ENCODE data around the gene NFIA. TPM values are rescaled to one million over a fixed set of nuclear protein-coding genes. Genes with fewer than 3 reads are reported as not detected.

Gene NFIA
- total RNA-seq, 1 experiment from 2014 or later, result 65.4 TPM

DNA sequence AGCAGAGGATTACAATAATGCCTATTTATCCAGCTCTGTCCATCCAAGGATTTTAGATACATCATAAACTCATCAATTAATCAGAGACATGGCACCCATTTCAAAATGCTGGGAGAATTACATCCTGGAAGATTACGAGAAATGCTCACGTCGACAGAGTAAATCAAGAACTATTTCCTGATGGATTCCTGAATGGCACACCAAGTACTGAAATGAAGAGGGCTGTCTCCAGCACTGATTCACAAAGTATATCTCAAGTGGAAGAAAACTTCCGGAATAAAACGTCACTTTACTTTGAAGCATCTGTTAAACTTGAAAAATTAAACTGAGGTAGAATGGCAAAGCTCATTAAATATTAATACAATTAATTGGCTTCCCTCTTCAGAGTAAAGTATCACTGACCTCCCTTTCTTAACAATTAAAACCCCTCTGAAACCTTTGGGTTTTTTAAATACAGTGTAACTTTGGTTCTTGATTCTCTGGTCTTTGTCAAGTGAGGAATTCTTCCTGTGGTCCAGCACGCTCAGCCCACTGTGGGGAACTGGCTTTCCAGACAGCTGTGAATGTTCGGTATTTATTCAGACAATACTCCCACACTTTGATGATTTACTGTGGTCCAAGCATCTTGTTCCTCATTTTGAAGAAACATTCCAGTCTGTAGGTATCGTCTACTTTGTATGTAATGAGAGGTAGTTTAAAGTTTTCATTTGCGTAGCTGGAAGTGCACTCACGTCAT is 288.0 kb downstream of the NFIA start:
- Histone ChIP-seq H3K4me1 (ENCODE audit: insufficient read depth, low read length, poor library complexity, severe bottlenecking) (peaks cover 18% of the 10 kb centered on the region), H3K9me3 (ENCODE audit: low read depth, low read length, poor library complexity, severe bottlenecking) (no peaks in the 10 kb centered on the region), H3K27ac (ENCODE audit: low read depth, low read length, poor library complexity, severe bottlenecking) (no peak overlapping the region), H3K27me3 (replicated peaks; ENCODE audit: insufficient read depth, low read depth, low read length, poor library complexity) (no peaks in the 10 kb centered on the region), H3K36me3 (ENCODE audit: insufficient read depth, low read length, poor library complexity, severe bottlenecking) (no peaks in the 10 kb centered on the region), H3K4me3 (ENCODE audit: low read depth, low read length, poor library complexity, severe bottlenecking) (no peak overlapping the region)
- ChIA-PET CTCF (no interaction called here), POLR2A (ENCODE audit: low non-redundant PET) (no interaction called here)
- TF ChIP-seq EZH2 (IDR thresholded peaks at IDR 0.05; ENCODE audit: borderline replicate concordance, low read depth, low read length, poor library complexity, severe bottlenecking), result no peak
- TF ChIP-seq, protein P1, sequence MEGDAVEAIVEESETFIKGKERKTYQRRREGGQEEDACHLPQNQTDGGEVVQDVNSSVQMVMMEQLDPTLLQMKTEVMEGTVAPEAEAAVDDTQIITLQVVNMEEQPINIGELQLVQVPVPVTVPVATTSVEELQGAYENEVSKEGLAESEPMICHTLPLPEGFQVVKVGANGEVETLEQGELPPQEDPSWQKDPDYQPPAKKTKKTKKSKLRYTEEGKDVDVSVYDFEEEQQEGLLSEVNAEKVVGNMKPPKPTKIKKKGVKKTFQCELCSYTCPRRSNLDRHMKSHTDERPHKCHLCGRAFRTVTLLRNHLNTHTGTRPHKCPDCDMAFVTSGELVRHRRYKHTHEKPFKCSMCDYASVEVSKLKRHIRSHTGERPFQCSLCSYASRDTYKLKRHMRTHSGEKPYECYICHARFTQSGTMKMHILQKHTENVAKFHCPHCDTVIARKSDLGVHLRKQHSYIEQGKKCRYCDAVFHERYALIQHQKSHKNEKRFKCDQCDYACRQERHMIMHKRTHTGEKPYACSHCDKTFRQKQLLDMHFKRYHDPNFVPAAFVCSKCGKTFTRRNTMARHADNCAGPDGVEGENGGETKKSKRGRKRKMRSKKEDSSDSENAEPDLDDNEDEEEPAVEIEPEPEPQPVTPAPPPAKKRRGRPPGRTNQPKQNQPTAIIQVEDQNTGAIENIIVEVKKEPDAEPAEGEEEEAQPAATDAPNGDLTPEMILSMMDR (conservative IDR thresholded peaks at IDR 0.05; ENCODE audit: low read depth, low read length), result no peak
- DNase-seq (ENCODE audit: low spot score), result no peak
- BruUV-seq (replicated peaks), result no TSS peak
- intact Hi-C loops (cut with micrococcal nuclease; ENCODE audit: unreplicated experiment), result no loop called here

DNA sequence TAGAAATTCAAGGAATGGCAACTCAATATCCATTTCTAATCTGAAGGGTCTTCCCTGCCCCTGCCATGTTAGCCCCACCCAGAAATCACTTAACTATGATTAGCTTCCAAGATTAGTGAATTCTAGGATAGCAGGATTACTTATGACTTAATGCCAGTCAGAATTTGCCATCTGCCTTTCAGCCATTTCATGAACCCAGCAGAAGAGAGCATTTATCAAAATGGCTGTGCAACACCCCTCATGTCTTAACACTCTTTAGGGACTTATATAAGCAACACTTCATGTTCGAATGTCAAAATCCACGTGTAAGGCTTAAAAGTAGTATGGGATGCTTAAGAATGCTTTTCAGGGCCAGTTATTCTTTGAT is 288.5 kb downstream of the NFIA start:
- intact Hi-C loops (cut with micrococcal nuclease; ENCODE audit: unreplicated experiment), result no loop called here
- BruUV-seq (replicated peaks), result no TSS peak
- no peak for TF ChIP-seq EZH2 (IDR thresholded peaks at IDR 0.05; ENCODE audit: borderline replicate concordance, low read depth, low read length, poor library complexity, severe bottlenecking)
- TF ChIP-seq, protein P1 (conservative IDR thresholded peaks at IDR 0.05; ENCODE audit: low read depth, low read length), result no peak
- Histone ChIP-seq H3K36me3 (ENCODE audit: insufficient read depth, low read length, poor library complexity, severe bottlenecking) (no peaks in the 10 kb centered on the region), H3K4me3 (ENCODE audit: low read depth, low read length, poor library complexity, severe bottlenecking) (no peak overlapping the region), H3K4me1 (ENCODE audit: insufficient read depth, low read length, poor library complexity, severe bottlenecking) (peaks cover 18% of the 10 kb centered on the region), H3K9me3 (ENCODE audit: low read depth, low read length, poor library complexity, severe bottlenecking) (no peaks in the 10 kb centered on the region), H3K27ac (ENCODE audit: low read depth, low read length, poor library complexity, severe bottlenecking) (no peak overlapping the region), H3K27me3 (replicated peaks; ENCODE audit: insufficient read depth, low read depth, low read length, poor library complexity) (no peaks in the 10 kb centered on the region)
- CTCF ChIA-PET, result no interaction called here
- DNase-seq (ENCODE audit: low spot score), result no peak
- POLR2A ChIA-PET (ENCODE audit: low non-redundant PET), result no interaction called here

DNA sequence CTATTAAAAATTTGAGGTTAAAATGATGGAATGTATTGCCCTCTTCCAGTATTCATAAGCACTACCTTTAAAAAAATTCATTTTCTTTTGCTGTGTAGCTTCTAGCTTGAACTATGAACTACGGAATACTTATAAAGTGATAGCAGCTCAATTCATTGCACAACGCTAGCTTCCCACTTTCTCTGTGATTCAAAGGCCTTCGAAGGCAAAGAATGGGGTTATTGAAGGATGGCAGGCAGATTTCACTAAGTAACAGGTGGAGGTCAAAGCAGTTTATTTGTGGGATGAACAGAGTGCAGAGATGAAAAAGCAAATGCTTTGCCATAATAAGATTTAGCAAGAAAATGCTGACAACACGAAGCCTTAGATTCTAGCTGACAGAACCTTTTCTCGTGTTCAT is 290.6 kb downstream of the NFIA start:
- no peak overlapping the region for H3K27ac ChIP-seq (ENCODE audit: low read depth, low read length, poor library complexity, severe bottlenecking)
- no TSS peak for BruUV-seq (replicated peaks)
- no peak overlapping the region for H3K4me3 ChIP-seq (ENCODE audit: low read depth, low read length, poor library complexity, severe bottlenecking)
- H3K4me1 ChIP-seq (ENCODE audit: insufficient read depth, low read length, poor library complexity, severe bottlenecking), result peaks cover 18% of the 10 kb centered on the region
- CTCF ChIA-PET, result no interaction called here
- no peaks in the 10 kb centered on the region for H3K36me3 ChIP-seq (ENCODE audit: insufficient read depth, low read length, poor library complexity, severe bottlenecking)
- H3K27me3 ChIP-seq (replicated peaks; ENCODE audit: insufficient read depth, low read depth, low read length, poor library complexity), result no peaks in the 10 kb centered on the region
- no peaks in the 10 kb centered on the region for H3K9me3 ChIP-seq (ENCODE audit: low read depth, low read length, poor library complexity, severe bottlenecking)
- TF ChIP-seq EZH2 (IDR thresholded peaks at IDR 0.05; ENCODE audit: borderline replicate concordance, low read depth, low read length, poor library complexity, severe bottlenecking), result no peak
- TF ChIP-seq, protein P1 (conservative IDR thresholded peaks at IDR 0.05; ENCODE audit: low read depth, low read length), result no peak
- DNase-seq (ENCODE audit: low spot score), result no peak
- intact Hi-C loops (cut with micrococcal nuclease; ENCODE audit: unreplicated experiment), result no loop called here
- POLR2A ChIA-PET (ENCODE audit: low non-redundant PET), result no interaction called here
